ENCODE data around the gene CCDC73. TPM values are rescaled to one million over a fixed set of nuclear protein-coding genes. Genes with fewer than 3 reads are reported as not detected.

The CCDC73 gene
- total and polyA plus RNA-seq, 10 of the 15 experiments (the other 5 are each of a cell fraction or from before 2014, with no cell fraction given), result 0.05 to 0.57 (median 0.14) TPM

DNA sequence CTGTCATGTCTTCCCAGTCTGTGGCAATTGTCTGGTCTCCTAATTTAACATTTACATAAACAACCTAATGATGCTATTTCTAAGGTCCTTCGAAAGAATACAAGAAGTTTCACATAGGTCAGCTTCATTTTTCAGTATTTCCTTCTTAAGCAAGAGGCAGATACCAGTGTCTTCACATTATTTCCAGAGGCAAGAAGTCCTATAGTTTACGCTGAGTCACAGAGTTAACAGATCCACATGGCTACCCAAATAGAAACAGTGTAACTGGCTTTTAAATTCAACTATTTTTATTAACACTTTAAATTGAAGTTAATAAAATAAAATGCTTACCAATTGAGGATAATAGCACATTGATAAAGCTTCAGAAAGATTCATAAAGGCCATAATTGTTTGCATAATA, 46.1 kb upstream of the CCDC73 start:
- ChIA-PET RAD21 (ENCODE audit: unreplicated experiment) (interaction anchor here (0.7 to 1.7 kb wide), 6 partner anchors 17 to 224 kb away, joined by 3 to 9 read pairs (median 4); no protein-coding TSS in a partner anchor), CTCF (interaction anchor here (0.6 to 2.3 kb wide), 17 partner anchors 8 to 325 kb away, joined by 3 to 11 read pairs (median 3); partner anchors contain the start of gene CSTF3), SMC1A (ENCODE audit: uncharacterized antibody, unreplicated experiment) (interaction anchor here (0.6 to 1.9 kb wide), 9 partner anchors 7 to 435 kb away, joined by 3 to 10 read pairs (median 3); no protein-coding TSS in a partner anchor), POLR2A (interaction anchor here (0.7 kb wide), 1 partner anchor 9 kb away, joined by 4 read pairs; no protein-coding TSS in a partner anchor)
- no peak overlapping the region for H2AFZ ChIP-seq (ENCODE audit: control insufficient read depth, low read depth, low read length)
- no TSS peak for BruUV-seq (replicated peaks)
- intact Hi-C loops (cut with micrococcal nuclease; ENCODE audit: unreplicated experiment), result no loop called here
- no peaks in the 10 kb centered on the region for H3K36me3 ChIP-seq (ENCODE audit: control insufficient read depth in 2 of 2, insufficient read depth in 2 of 2, low read length in 1 of 2)
- ATAC-seq, result no peak
- no peaks in the 10 kb centered on the region for H3K9me3 ChIP-seq (replicated peaks; ENCODE audit: control insufficient read depth, insufficient read depth, low read length)
- H3K4me2 ChIP-seq (ENCODE audit: control insufficient read depth, insufficient read depth), result no peak overlapping the region
- H3K27me3 ChIP-seq (replicated peaks in 1 of 2; ENCODE audit: control insufficient read depth in 2 of 2, insufficient read depth in 2 of 2, low read length in 1 of 2), result no peaks in the 10 kb centered on the region
- H3K27ac ChIP-seq (ENCODE audit: control insufficient read depth, insufficient read depth), result no peak overlapping the region
- H3K79me2 ChIP-seq (ENCODE audit: control insufficient read depth, insufficient read depth, low read length), result no peaks in the 10 kb centered on the region
- WGBS (ENCODE audit: insufficient coverage, insufficient replicate concordance, low lambda C conversion rate, missing lambda C conversion rate), result 98% methylated on average over 2 of the region's 2 CpGs
- TF ChIP-seq WRNIP1 (IDR thresholded peaks at IDR 0.05; ENCODE audit: borderline replicate concordance, low read depth, low read length), result no peak
- TF ChIP-seq SMC3 (IDR thresholded peaks at IDR 0.05; ENCODE audit: borderline replicate concordance, low read length), result no peak
- TF ChIP-seq, protein P1, sequence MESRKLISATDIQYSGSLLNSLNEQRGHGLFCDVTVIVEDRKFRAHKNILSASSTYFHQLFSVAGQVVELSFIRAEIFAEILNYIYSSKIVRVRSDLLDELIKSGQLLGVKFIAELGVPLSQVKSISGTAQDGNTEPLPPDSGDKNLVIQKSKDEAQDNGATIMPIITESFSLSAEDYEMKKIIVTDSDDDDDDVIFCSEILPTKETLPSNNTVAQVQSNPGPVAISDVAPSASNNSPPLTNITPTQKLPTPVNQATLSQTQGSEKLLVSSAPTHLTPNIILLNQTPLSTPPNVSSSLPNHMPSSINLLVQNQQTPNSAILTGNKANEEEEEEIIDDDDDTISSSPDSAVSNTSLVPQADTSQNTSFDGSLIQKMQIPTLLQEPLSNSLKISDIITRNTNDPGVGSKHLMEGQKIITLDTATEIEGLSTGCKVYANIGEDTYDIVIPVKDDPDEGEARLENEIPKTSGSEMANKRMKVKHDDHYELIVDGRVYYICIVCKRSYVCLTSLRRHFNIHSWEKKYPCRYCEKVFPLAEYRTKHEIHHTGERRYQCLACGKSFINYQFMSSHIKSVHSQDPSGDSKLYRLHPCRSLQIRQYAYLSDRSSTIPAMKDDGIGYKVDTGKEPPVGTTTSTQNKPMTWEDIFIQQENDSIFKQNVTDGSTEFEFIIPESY (IDR thresholded peaks at IDR 0.05), result no peak
- no peak for TF ChIP-seq DPF2 (IDR thresholded peaks at IDR 0.05)
- FAIRE-seq, result no peak
- DNase-seq (ENCODE audit: low read depth, low spot score), result no peak
- in situ Hi-C loops (cut with MboI), result no loop called here
- H3K9ac ChIP-seq (ENCODE audit: control insufficient read depth, insufficient read depth, low read length), result no peak overlapping the region
- H3K4me3 ChIP-seq, result no peak overlapping the region
- no peaks in the 10 kb centered on the region for H3K4me1 ChIP-seq (ENCODE audit: control insufficient read depth, insufficient read depth, low read length)
- H4K20me1 ChIP-seq (ENCODE audit: control insufficient read depth, insufficient read depth), result no peaks in the 10 kb centered on the region

DNA sequence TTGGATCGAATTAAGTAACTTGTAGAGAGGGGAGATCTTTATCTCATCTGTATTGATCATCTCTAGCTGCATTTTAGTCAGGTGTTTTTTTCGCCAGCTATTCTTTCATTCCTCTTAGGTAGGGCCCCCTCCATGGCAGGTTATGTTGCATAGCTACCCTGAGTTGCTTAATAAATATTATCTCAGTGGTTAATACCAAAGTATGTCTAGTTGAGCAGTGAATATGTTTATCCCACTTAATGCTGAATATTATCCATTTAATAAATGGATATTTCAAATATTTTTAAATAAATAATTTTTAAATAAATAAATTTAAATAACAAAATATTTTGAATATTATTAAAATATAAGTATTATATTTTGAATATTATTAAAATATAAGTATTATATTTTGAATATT, 44.8 kb upstream of the CCDC73 start:
- H3K27me3 ChIP-seq (replicated peaks in 1 of 2; ENCODE audit: control insufficient read depth in 2 of 2, insufficient read depth in 2 of 2, low read length in 1 of 2), result no peaks in the 10 kb centered on the region
- H3K36me3 ChIP-seq (ENCODE audit: control insufficient read depth in 2 of 2, insufficient read depth in 2 of 2, low read length in 1 of 2), result no peaks in the 10 kb centered on the region
- in situ Hi-C loops (cut with MboI), result no loop called here
- no peak overlapping the region for H2AFZ ChIP-seq (ENCODE audit: control insufficient read depth, low read depth, low read length)
- TF ChIP-seq EGR1 (IDR thresholded peaks at IDR 0.05; ENCODE audit: borderline replicate concordance in 1 of 2, low read depth in 2 of 2, low read length in 2 of 2) (no peak), ZSCAN29 (IDR thresholded peaks at IDR 0.05) (no peak)
- TF ChIP-seq, protein P2, sequence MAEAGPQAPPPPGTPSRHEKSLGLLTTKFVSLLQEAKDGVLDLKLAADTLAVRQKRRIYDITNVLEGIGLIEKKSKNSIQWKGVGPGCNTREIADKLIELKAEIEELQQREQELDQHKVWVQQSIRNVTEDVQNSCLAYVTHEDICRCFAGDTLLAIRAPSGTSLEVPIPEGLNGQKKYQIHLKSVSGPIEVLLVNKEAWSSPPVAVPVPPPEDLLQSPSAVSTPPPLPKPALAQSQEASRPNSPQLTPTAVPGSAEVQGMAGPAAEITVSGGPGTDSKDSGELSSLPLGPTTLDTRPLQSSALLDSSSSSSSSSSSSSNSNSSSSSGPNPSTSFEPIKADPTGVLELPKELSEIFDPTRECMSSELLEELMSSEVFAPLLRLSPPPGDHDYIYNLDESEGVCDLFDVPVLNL (IDR thresholded peaks at IDR 0.05; ENCODE audit: low read depth, low read length), result no peak
- ChIA-PET CTCF (interaction anchor here (0.7 to 2.2 kb wide), 4 partner anchors 23 to 86 kb away, joined by 3 to 14 read pairs (median 4); no protein-coding TSS in a partner anchor), POLR2A (interaction anchor here (0.6 to 1.3 kb wide), 2 partner anchors 8 to 30 kb away, joined by 3 to 5 read pairs; no protein-coding TSS in a partner anchor), SMC1A (ENCODE audit: uncharacterized antibody, unreplicated experiment) (interaction anchor here (0.7 to 1.1 kb wide), 5 partner anchors 17 to 225 kb away, joined by 3 read pairs; no protein-coding TSS in a partner anchor), RAD21 (ENCODE audit: unreplicated experiment) (interaction anchor here (1.5 kb wide), 1 partner anchor 17 kb away, joined by 3 read pairs; no protein-coding TSS in a partner anchor)
- no peak for FAIRE-seq
- H3K4me1 ChIP-seq (ENCODE audit: control insufficient read depth, insufficient read depth, low read length), result no peaks in the 10 kb centered on the region
- DNase-seq (ENCODE audit: low read depth, low spot score), result no peak
- H3K79me2 ChIP-seq (ENCODE audit: control insufficient read depth, insufficient read depth, low read length), result no peaks in the 10 kb centered on the region
- WGBS (ENCODE audit: insufficient coverage, insufficient replicate concordance, low lambda C conversion rate, missing lambda C conversion rate), result 100% methylated on average over 2 of the region's 2 CpGs
- intact Hi-C loops (cut with micrococcal nuclease; ENCODE audit: unreplicated experiment), result no loop called here
- H4K20me1 ChIP-seq (ENCODE audit: control insufficient read depth, insufficient read depth), result no peaks in the 10 kb centered on the region
- ATAC-seq, result no peak
- H3K27ac ChIP-seq (ENCODE audit: control insufficient read depth, insufficient read depth), result no peak overlapping the region
- BruUV-seq (replicated peaks), result no TSS peak
- H3K9me3 ChIP-seq (replicated peaks; ENCODE audit: control insufficient read depth, insufficient read depth, low read length), result no peaks in the 10 kb centered on the region
- no peak overlapping the region for H3K9ac ChIP-seq (ENCODE audit: control insufficient read depth, insufficient read depth, low read length)
- H3K4me2 ChIP-seq (ENCODE audit: control insufficient read depth, insufficient read depth), result no peak overlapping the region
- no peak overlapping the region for H3K4me3 ChIP-seq

Data from GM12878 (cell line).